Panc1 (cell line): ENCODE results near the gene TRERF1. TPM values are rescaled to one million over a fixed set of nuclear protein-coding genes. Genes with fewer than 3 reads are reported as not detected.

Experiments
- ATAC-seq: fragments of 200-7000 bp; cut with Tn5 transposase; 2 replicates; pipeline ENCODE4 v1.9.1; 2020; ENCODE audit warnings: mild to moderate bottlenecking, moderate library complexity
- BruUV-seq: library from RNA; stranded (reverse); fragments of 400-500 nt; replicated peaks from 2 replicates; lab custom pipeline; 2021; lab: Mats Ljungman, UMichigan
- CTCF ChIA-PET: fragments of 300-600 bp; sonication (Branson Sonifier 250); formaldehyde crosslinking; loops from one replicate; lab custom pipeline; 2022; ENCODE audit warnings: antibody characterized with exemption; lab: Charles Lee
- POLR2A ChIA-PET: fragments of 300-600 bp; sonication (Branson Sonifier 250); formaldehyde crosslinking; loops from one replicate; lab custom pipeline; 2022; ENCODE audit warnings: antibody characterized with exemption; lab: Charles Lee
- DNase-seq: peaks from one replicate; pipeline ENCODE4 v3.0.0-alpha.2; 2010; ENCODE audit warnings: low read depth, low spot score
- H3K27ac ChIP-seq: 2 replicates; pipeline ENCODE4 v1.5.1; 2011; ENCODE audit warnings: mild to moderate bottlenecking, low read length, inconsistent platforms
- H3K27me3 ChIP-seq: fragments of 200-500 bp; sonication (Bioruptor generic); 2 replicates; pipeline ENCODE4 v1.6.0; 2014; ENCODE audit warnings: low read length, inconsistent platforms; ENCODE audit not compliant: control insufficient read depth, insufficient read depth
- H3K36me3 ChIP-seq: fragments of 200-500 bp; sonication (Bioruptor generic); 2 replicates; pipeline ENCODE4 v1.5.1; 2014; ENCODE audit warnings: inconsistent platforms, mild to moderate bottlenecking, low read length, moderate library complexity; ENCODE audit not compliant: control insufficient read depth, insufficient read depth
- H3K4me1 ChIP-seq: 2 replicates; pipeline ENCODE4 v1.5.1; 2011; ENCODE audit warnings: inconsistent platforms, mild to moderate bottlenecking, low read length, moderate library complexity; ENCODE audit not compliant: control insufficient read depth, insufficient read depth
- H3K4me3 ChIP-seq, 2 experiments: 2 replicates each; pipeline ENCODE4 v1.5.1; 2011 to 2012; ENCODE audit warnings: low read depth in 2 of 2, low read length in 2 of 2, mild to moderate bottlenecking in 2 of 2, inconsistent platforms in 1 of 2, moderate library complexity in 1 of 2
- H3K9me3 ChIP-seq: fragments of 200-500 bp; sonication (Bioruptor generic); 2 replicates; pipeline ENCODE4 v1.5.1; 2014; ENCODE audit warnings: low read depth, mild to moderate bottlenecking, inconsistent platforms, low read length, moderate library complexity; ENCODE audit not compliant: control insufficient read depth, insufficient read depth
- POLR2AphosphoS5 ChIP-seq: IDR thresholded peaks from 2 replicates; pipeline ENCODE4 v1.6.1; 2012; ENCODE audit warnings: mild to moderate bottlenecking, low read depth, low read length, moderate library complexity
- SIN3A ChIP-seq: IDR thresholded peaks from 2 replicates; pipeline ENCODE4 v1.6.1; 2012; ENCODE audit warnings: low read depth, mild to moderate bottlenecking, low read length, moderate library complexity, borderline replicate concordance; ENCODE audit not compliant: insufficient read depth
- TCF7L2 ChIP-seq: IDR thresholded peaks from 2 replicates; pipeline ENCODE4 v1.6.1; 2011; ENCODE audit warnings: mild to moderate bottlenecking, low read depth, low read length, inconsistent platforms
- in situ Hi-C: cut with HindIII; loops from 2 replicates; pipeline ENCODE4 v1.10.0; 2016; ENCODE audit warnings: low sequenced_read_pairs, low pct_unique_long_range_greater_than_20kb
- intact Hi-C: fragments of 100-400 bp; cut with micrococcal nuclease; formaldehyde crosslinking; loops from one replicate; pipeline ENCODE4 v1.10.0; 2022; ENCODE audit not compliant: unreplicated experiment
- total RNA-seq: library from RNA; stranded (reverse); gene quantifications from one replicate; pipeline ENCODE4 v1.2.1, GENCODE V29; 2021; ENCODE audit not compliant: unreplicated experiment
- TF ChIP-seq, protein P1 (sequence below): fragments of 450-650 bp; IDR thresholded peaks from 2 replicates; pipeline ENCODE4 v1.5.1; 2017; ENCODE audit warnings: mild to moderate bottlenecking
- TF ChIP-seq, protein P2 (sequence below), 2 experiments: IDR thresholded peaks; 2 replicates each; pipeline ENCODE4 v1.6.1; 2011 to 2012; ENCODE audit warnings: low read depth in 2 of 2, control low read depth in 1 of 2, low read length in 1 of 2, mild to moderate bottlenecking in 1 of 2, moderate library complexity in 1 of 2; ENCODE audit not compliant: insufficient read depth in 1 of 2

TRERF1 gene
- total RNA-seq, 1 experiment from 2014 or later: 30.6 TPM

DNA sequence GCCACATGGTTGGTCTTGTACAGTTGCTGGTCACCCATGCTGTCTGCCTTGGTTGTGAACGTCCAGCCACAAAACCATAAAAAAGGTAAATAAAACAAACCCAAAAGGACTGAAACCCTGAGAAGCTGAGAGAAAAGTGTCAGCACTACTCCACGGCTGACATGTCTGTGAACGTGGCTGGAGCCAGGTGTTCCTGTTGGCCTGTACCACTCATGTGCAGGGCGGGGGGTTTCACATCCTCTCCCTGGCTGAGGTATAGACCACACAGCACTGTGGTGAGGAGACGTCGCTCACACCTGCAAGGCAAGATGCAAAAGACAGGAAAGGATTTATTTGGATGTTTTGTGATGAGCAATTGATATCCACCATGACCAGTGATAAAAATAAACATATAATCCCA lies 182.2 kb downstream of the TRERF1 start:
- Histone ChIP-seq H3K9me3 (no peaks in the 10 kb centered on the region), H3K4me3 (no peak overlapping the region), H3K36me3 (no peaks in the 10 kb centered on the region), H3K27ac (no peak overlapping the region), H3K27me3 (no peaks in the 10 kb centered on the region), H3K4me1 (no peaks in the 10 kb centered on the region)
- ChIA-PET POLR2A (no interaction called here), CTCF (no interaction called here)
- no peak for ATAC-seq
- DNase-seq: no peak
- TF ChIP-seq TCF7L2: no peak
- TF ChIP-seq POLR2AphosphoS5: no peak
- TF ChIP-seq, protein P1, sequence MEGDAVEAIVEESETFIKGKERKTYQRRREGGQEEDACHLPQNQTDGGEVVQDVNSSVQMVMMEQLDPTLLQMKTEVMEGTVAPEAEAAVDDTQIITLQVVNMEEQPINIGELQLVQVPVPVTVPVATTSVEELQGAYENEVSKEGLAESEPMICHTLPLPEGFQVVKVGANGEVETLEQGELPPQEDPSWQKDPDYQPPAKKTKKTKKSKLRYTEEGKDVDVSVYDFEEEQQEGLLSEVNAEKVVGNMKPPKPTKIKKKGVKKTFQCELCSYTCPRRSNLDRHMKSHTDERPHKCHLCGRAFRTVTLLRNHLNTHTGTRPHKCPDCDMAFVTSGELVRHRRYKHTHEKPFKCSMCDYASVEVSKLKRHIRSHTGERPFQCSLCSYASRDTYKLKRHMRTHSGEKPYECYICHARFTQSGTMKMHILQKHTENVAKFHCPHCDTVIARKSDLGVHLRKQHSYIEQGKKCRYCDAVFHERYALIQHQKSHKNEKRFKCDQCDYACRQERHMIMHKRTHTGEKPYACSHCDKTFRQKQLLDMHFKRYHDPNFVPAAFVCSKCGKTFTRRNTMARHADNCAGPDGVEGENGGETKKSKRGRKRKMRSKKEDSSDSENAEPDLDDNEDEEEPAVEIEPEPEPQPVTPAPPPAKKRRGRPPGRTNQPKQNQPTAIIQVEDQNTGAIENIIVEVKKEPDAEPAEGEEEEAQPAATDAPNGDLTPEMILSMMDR: no peak
- TF ChIP-seq, protein P2, sequence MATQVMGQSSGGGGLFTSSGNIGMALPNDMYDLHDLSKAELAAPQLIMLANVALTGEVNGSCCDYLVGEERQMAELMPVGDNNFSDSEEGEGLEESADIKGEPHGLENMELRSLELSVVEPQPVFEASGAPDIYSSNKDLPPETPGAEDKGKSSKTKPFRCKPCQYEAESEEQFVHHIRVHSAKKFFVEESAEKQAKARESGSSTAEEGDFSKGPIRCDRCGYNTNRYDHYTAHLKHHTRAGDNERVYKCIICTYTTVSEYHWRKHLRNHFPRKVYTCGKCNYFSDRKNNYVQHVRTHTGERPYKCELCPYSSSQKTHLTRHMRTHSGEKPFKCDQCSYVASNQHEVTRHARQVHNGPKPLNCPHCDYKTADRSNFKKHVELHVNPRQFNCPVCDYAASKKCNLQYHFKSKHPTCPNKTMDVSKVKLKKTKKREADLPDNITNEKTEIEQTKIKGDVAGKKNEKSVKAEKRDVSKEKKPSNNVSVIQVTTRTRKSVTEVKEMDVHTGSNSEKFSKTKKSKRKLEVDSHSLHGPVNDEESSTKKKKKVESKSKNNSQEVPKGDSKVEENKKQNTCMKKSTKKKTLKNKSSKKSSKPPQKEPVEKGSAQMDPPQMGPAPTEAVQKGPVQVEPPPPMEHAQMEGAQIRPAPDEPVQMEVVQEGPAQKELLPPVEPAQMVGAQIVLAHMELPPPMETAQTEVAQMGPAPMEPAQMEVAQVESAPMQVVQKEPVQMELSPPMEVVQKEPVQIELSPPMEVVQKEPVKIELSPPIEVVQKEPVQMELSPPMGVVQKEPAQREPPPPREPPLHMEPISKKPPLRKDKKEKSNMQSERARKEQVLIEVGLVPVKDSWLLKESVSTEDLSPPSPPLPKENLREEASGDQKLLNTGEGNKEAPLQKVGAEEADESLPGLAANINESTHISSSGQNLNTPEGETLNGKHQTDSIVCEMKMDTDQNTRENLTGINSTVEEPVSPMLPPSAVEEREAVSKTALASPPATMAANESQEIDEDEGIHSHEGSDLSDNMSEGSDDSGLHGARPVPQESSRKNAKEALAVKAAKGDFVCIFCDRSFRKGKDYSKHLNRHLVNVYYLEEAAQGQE (IDR thresholded peaks at IDR 0.05; ENCODE audit: insufficient read depth in 1 of 2, low read depth in 2 of 2, low read length in 1 of 2): no peak
- TF ChIP-seq SIN3A: no peak
- intact Hi-C loops (no loop called here), in situ Hi-C loops (no loop called here)
- BruUV-seq: no TSS peak

DNA sequence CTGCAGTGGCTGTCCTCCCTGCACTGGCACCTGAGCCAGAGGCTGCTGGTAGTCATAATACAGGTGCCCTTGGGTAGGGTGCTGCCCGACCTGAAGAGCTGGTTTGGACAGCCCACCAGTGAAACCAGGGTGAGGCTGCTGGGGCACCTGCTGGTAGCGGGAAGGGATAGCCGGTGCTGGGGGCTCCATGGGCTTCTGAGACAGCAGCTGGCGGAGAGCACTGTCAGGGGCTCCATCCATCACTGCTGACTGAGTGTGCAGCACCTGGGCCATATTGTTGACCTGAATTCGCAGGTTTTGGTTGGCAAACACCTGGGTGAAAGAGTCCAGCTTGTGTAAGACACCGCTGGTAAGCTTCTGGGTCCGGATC lies 182.9 kb downstream of the TRERF1 start:
- CTCF ChIA-PET: interaction anchor here (0.5 kb wide), 1 partner anchor 9 kb away, joined by 6 read pairs; no protein-coding TSS in a partner anchor
- intact Hi-C loops (no loop called here), in situ Hi-C loops (no loop called here)

More for the DNA sequence above, 182.9 kb downstream of the TRERF1 start:
- H3K9me3 ChIP-seq: no peaks in the 10 kb centered on the region
- no peak for ATAC-seq
- H3K36me3 ChIP-seq: no peaks in the 10 kb centered on the region; the same call in 1 of the 2 replicates
- DNase-seq: no peak
- TF ChIP-seq SIN3A (no peak), POLR2AphosphoS5 (no peak)
- TF ChIP-seq, protein P1: no peak
- TF ChIP-seq, protein P2 (IDR thresholded peaks at IDR 0.05; ENCODE audit: insufficient read depth in 1 of 2, low read depth in 2 of 2, low read length in 1 of 2): no peak
- no peak overlapping the region for H3K27ac ChIP-seq
- no peaks in the 10 kb centered on the region for H3K4me1 ChIP-seq
- H3K27me3 ChIP-seq: no peaks in the 10 kb centered on the region
- H3K4me3 ChIP-seq: no peak overlapping the region
- no TSS peak for BruUV-seq
- POLR2A ChIA-PET: no interaction called here
